ENCODE measurements around the gene SLC38A2.

Gene SLC38A2

GRCh38 chr12:46410495-46410894 lies 37.9 kb upstream of the SLC38A2 start:
- TF ChIP-seq CTCF (IDR thresholded peaks at IDR 0.05; ENCODE audit: insufficient read depth, low read depth, low read length, missing control alignments), result no peak
- no peak overlapping the region for H3K4me3 ChIP-seq (ENCODE audit: low read length)
- DNase-seq (ENCODE audit: low read depth), result no peak

GRCh38 chr12:46409974-46410373 lies 37.4 kb upstream of the SLC38A2 start:
- DNase-seq (ENCODE audit: low read depth), result no peak
- no peak overlapping the region for H3K4me3 ChIP-seq (ENCODE audit: low read length)

GRCh38 chr12:46409342-46409741 lies 36.8 kb upstream of the SLC38A2 start:
- H3K4me3 ChIP-seq (ENCODE audit: low read length), result no peak overlapping the region
- no peak for TF ChIP-seq CTCF (IDR thresholded peaks at IDR 0.05; ENCODE audit: insufficient read depth, low read depth, low read length, missing control alignments)
- DNase-seq (ENCODE audit: low read depth), result no peak

More at GRCh38 chr12:46409974-46410373, 37.4 kb upstream of the SLC38A2 start:
- TF ChIP-seq CTCF (IDR thresholded peaks at IDR 0.05; ENCODE audit: insufficient read depth, low read depth, low read length, missing control alignments), result no peak

- no peak for DNase-seq (ENCODE audit: low read depth)
- no peak overlapping the region for H3K4me3 ChIP-seq (ENCODE audit: low read length)
- no peak for TF ChIP-seq CTCF (IDR thresholded peaks at IDR 0.05; ENCODE audit: insufficient read depth, low read depth, low read length, missing control alignments)
Measured at GRCh38 chr12:46408441-46408840, 35.9 kb upstream of the SLC38A2 start.

GRCh38 chr12:46407361-46407760 lies 34.8 kb upstream of the SLC38A2 start:
- H3K4me3 ChIP-seq (ENCODE audit: low read length), result no peak overlapping the region
- TF ChIP-seq CTCF (IDR thresholded peaks at IDR 0.05; ENCODE audit: insufficient read depth, low read depth, low read length, missing control alignments), result no peak
- no peak for DNase-seq (ENCODE audit: low read depth)

GRCh38 chr12:46406352-46407027 lies 33.9 kb upstream of the SLC38A2 start:
- no peak for DNase-seq (ENCODE audit: low read depth)

More at GRCh38 chr12:46406352-46407027, 33.9 kb upstream of the SLC38A2 start:
- no peak for TF ChIP-seq CTCF (IDR thresholded peaks at IDR 0.05; ENCODE audit: insufficient read depth, low read depth, low read length, missing control alignments)
- H3K4me3 ChIP-seq (ENCODE audit: low read length), result no peak overlapping the region
